HG02763 (cell line): ENCODE data around the gene CDC42EP5.
"Not testable (repeated sequence)": the region's sequence is repeated elsewhere in the genome, so short reads cannot be mapped to it uniquely, and the experiment has no call there.

Source experiments
- ATAC-seq: cut with Tn5 transposase; IDR thresholded peaks from one replicate; pipeline ENCODE4 v1.9.1; 2021; ENCODE audit warnings: mild to moderate bottlenecking, moderate library complexity; ENCODE audit not compliant: unreplicated experiment

CDC42EP5 gene

GRCh38 chr19:54449701-54450069 lies 23.4 kb downstream of the CDC42EP5 start:
- no peak for ATAC-seq

DNA sequence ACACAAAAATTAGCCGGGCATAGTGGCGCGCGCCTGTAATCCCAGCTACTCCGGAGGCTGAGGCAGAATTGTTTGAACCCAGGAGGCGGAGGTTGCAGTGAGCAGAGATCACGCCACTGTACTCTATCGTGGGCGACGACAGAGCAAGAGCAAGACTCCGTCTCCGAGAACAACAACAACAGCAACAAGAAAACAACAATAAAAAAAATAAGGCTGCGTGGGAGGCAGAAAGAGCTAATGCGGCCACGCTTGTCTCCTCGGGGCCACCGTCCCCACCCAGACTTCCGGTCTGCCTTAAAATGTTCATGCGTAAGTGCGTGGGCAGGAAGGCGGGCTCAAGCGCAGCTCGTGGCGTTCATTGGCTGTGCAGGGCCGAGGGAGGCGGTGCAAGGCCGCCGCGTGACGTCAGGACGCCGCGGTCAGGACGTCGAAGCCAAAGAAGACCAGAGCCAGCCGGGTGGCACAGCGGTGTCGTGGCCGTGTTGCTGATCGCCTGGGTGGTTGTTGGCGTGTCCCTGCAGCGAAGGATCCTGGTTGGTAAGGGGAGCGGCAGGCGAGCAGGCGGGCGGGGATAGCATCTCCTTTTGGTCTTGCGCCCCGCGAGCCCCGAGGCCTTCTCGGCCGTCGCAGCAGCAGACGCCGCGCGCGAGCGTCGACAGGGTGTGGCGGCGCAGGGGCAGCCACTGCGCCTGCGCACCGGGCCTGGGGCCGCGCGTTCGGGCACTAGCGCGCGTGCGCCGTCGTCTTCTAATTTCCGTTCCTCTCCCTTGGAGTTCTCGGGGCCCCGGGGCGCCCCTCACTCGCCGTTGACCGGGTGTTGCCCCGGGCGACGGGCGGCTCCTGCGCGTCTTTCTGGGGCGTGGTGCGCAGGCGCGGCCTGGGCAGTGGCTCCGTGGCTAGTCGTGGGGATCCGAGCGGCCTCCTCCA lies 24.1 kb downstream of the CDC42EP5 start, which contains the start of gene LENG8:
Gene LENG8, plus strand, starts transcription at position 426 of the 927 bp plus-strand sequence. CDS start 2,146 bp downstream, outside the sequence.
- peak; percentile 90 for ATAC-seq

DNA sequence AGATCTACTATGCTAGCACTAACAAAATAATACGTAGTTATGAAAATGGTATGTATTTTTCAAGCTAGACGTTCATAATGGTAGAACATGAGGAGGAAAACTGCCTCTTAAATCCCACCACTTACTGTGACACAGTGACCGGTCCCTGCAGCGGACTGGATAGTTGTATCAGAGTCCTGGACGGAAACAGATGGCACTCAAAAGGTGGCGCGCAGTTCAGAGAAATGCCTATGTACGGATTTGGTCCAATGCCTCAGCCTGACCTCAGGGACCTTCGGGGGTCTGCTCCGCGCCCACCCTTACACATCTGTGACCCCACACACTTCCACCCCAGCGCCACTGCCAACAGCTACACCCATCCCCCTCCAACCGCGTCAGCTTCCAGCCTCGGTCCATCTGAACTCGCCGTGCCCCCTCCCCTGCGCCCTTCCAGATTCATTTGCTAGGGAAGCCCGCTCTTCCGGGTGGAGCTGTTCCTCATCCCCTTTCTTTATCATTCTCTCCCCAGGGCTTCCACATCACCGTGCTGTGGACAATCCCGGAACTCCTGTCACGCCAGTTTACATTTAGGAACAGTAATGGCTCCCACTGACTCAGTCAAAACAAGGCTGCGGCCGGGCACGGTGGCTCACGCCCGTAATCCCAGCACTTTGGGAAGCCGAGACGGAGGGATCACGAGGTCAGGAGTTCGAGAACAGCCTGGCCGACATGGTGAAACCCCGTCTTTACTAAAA lies 24.9 kb downstream of the CDC42EP5 start:
- no peak for ATAC-seq

DNA sequence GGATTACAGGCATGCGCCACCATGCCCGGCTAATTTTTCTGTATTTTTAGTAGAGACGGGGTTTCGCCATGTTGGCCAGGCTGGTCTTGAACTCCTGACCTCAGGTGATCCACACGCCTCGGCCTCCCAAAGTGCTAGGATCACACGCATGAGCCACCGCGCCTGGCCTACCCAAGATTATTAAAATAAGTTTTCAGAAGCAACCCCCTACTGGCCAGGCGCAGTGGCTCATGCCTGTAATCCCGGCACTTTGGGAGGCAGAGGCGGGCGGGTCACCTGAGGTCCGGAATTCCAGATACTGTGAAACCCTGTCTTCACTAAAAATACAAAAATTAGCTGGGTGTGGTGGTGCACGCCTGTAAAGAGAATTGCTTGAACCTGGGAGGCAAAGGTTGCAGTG lies 26.7 kb downstream of the CDC42EP5 start:
- not testable (repeated sequence) for ATAC-seq

GRCh38 chr19:54444737-54445136 lies 28.4 kb downstream of the CDC42EP5 start:
- ATAC-seq, result no peak

GRCh38 chr19:54440641-54441040 lies 32.5 kb downstream of the CDC42EP5 start:
- ATAC-seq, result no peak

GRCh38 chr19:54439174-54439851 lies 33.8 kb downstream of the CDC42EP5 start:
- no peak for ATAC-seq

- ATAC-seq, result no peak
These were observed 36.4 kb downstream of the CDC42EP5 start for GRCh38 chr19:54436628-54437252.

- ATAC-seq, result no peak
These were observed 37.0 kb downstream of the CDC42EP5 start for GRCh38 chr19:54436031-54436523.

DNA sequence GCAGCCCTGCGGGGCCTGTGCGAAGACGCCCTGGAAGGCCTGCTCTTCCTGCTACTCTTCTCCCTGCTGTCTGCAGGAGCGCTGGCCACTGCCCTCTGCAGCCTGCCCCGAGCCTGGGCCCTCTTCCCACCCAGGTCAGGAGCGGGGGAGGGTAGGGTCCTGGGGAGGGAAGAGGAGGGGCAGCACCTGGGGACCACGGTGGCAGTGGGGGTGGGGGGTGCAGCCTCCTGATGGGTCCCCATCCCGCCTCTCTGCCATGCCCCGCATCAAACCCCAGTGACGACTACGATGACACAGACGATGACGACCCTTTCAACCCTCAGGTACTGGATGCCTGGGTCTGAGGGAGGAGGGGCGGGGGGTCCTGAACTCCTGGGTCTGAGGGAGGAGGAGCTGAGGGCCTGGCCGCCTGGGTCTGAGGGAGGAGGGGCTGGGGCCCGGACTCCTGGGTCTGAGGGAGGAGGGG lies 37.5 kb downstream of the CDC42EP5 start:
- no peak for ATAC-seq

DNA sequence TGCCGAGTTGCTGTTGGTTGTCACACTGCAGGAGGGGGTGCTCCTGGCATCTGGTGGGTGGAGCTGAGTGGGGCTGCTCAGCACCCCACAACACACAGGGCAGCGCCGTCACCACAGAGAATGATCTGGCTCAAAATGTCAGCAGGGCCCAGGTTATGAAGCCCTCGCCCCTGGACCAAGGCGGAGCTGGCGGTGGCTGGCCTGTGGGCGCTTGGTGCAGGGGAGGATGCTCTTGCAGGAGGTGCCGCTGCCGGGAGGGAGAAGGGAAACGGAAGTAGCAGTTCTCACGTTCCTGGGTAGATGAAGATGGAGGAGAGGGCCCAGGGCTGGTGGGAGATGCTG lies 38.3 kb downstream of the CDC42EP5 start:
- ATAC-seq, result no peak

DNA sequence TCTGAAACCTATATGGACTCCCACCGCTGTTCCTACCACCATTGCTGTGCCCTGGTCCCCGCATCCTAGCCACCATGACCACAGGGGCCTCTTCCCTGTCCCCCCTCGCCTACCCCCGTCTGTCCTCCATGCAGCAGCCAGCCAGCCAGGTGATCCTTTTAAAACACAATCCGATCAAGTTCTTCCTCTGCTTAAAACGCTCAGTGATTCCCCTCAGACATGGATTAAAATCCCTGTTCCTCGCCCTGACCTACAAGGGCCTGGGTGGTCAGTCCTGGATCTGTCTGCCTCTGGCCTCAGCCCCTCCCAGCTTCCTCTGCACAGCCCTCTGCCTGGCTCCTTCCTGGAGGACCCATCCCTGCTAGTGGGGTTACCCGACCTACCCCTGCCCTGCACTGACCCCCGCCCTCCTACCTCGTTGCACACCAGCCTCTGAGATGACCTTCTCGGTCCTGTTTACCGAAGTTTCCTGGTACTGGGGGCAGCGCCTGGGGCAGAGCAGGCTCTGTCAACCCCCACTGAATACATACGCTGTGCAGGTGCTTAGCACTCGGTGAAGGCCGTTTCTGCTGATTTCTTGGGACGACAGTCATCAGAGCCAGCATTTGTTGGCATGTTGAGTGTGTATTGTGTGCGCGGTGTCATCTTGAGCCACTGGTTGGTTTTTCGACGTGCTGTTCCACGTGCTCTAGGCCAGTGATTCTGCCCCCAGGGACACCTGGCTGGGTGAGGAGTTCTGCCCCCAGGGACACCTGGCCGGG lies 38.8 kb downstream of the CDC42EP5 start:
- ATAC-seq, result no peak

DNA sequence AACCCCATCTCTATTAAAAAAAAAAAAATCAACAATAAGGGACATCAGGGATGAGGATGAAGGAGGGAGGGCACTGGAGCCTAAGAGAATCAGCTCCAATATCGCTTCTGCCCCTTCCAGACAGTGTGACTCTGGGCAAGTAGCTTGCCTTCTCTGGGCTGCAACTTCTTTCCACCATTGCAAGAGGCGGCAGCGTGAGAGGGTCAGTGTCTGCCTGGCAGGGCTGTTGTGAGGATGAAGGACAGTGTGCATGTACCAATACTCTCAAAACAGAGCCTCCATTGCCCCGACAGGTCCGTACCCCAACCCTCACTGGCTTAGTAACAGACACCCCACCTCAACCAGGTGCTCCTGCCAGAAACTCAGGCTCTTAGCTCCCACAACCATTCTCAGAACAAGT lies 39.4 kb downstream of the CDC42EP5 start:
- no peak for ATAC-seq

DNA sequence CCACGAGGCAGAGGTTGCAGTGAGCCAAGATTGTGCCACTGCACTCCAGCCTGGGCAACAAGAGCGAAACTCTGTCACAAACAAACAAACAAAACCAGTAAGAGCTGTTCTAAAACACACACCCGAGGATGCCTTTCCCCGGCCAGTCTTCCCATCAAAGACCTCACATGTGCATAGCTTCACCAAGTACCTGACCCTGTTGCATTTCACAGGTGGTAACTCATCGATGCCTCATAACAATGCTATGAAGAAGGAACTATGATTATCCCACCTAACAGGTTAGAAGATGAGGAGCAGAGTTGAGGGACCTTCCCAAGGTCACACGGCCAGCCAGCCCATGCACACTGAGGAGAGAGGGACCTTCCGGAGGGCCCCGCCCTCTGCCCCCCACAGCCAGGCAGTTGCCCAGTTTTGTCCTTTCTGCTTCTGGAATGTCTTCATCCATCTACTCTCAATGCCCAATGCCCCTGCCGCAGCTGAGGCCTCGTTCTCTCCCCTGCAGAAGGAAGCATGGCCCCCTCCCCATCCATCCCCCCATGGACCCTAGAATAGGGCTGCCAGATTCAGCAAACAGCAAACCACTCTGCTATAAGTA lies 40.9 kb downstream of the CDC42EP5 start:
- ATAC-seq, result no peak

DNA sequence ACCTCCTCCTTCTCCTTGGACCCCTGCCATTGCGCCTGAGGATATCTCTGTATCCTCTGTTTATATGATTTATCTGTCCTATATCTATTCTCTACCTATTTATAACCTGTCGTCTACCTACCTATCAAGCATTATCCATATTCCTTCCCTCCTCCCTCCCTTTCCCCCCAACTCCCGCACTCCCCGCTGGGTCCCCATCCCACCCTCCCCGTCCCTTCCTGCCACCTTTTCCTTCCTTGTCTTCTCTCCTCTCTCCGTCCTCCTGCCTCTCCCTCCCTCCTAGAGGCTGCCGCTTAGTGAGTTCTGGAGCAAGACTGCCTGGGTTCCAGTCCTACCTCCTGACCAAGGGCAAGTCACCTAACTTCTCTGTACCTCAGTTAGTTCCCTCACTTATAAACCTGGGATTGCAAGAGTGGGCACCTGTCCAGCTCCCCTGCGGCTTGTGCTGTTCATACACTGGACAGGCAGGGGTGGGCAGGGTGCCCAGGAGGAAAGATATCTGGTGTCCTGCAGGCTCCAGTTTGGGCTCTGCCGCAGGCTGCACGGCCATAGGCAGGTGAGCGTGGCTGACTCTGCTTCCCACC lies 41.7 kb downstream of the CDC42EP5 start:
- no peak for ATAC-seq

GRCh38 chr19:54430306-54431254 lies 42.5 kb downstream of the CDC42EP5 start:
- ATAC-seq, result no peak

DNA sequence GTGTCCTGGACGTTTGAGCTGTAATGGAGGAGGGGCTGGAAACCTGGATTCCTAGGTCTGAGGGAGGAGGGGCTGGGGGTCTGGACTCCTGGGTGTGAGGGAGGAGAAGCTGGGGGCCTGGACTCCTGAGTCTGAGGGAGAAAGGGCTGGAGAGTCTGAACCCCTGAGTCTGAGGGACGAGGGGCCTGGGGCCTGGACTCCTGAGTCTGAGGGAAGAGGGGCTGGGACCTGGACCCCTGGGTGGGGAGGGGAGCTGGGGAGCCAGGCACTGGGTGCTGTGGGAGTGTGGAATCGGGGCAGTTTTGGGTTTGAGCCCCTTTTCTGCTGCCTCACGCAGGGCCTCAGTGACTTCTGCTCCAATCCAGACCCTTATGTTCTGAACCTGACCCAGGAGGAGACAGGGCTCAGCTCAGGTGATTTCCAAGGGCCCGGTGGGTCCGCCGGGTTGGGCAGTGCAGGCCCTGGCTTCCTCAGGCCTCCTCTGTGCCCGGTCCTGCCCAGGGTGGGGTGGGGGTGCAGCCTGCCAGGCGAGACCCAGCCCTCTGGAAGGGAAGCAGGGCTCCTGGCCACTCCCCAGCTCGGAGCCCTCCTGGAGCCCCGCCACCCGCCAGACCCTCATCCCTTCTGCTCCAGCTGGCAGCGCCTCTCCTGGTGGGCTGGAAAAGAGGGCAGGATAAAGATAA lies 43.4 kb downstream of the CDC42EP5 start:
- ATAC-seq, result no peak

DNA sequence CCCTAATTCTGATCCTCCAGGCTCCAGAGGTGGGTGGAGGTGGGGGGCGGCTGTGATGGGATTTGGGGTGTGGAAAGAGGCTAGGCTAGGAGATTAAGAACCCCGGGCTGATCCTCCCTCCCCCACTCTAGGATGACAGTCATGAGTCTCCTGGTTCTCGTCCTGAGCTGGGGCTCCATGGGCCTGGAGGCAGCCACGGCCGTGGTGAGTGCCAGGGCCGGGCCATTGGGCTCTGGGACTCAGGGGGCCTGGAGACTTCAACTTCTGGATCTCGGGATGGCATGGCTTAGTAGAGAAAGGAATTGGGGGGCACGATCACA lies 44.0 kb downstream of the CDC42EP5 start:
- no peak for ATAC-seq
